Mucosa of descending colon (tissue), 3 donors: ENCODE results near the gene CAPZB. TPM values are rescaled to one million over a fixed set of nuclear protein-coding genes. Genes with fewer than 3 reads are reported as not detected.

Experiments
- ATAC-seq: fragments of 200-7000 bp; cut with Tn5 transposase; one replicate; pipeline ENCODE4 v1.9.1; 2020; ENCODE audit warnings: mild to moderate bottlenecking, moderate library complexity
- DNase-seq, 3 donors: peaks; one replicate each; pipeline ENCODE4 v3.0.0-alpha.2; 2020
- H3K36me3 ChIP-seq: fragments of 200-600 bp; one replicate; pipeline ENCODE4 v1.8.0; 2021; ENCODE audit warnings: low read depth, mild to moderate bottlenecking
- H3K4me1 ChIP-seq: fragments of 200-600 bp; one replicate; pipeline ENCODE4 v1.8.0; 2021; ENCODE audit warnings: low read depth, mild to moderate bottlenecking
- H3K4me3 ChIP-seq: fragments of 200-600 bp; one replicate; pipeline ENCODE4 v1.8.0; 2021; ENCODE audit warnings: mild to moderate bottlenecking
- H3K9me3 ChIP-seq: fragments of 200-600 bp; one replicate; pipeline ENCODE4 v1.8.0; 2021; ENCODE audit warnings: mild to moderate bottlenecking
- CTCF ChIP-seq: fragments of 200-600 bp; IDR thresholded peaks from one replicate; pipeline ENCODE4 v1.8.0; 2022; ENCODE audit warnings: antibody characterized with exemption, mild to moderate bottlenecking
- intact Hi-C, 2 donors: fragments of 100-400 bp; cut with DNase I in 1 of 2; cut with micrococcal nuclease in 1 of 2; formaldehyde crosslinking; loops; one replicate each; pipeline versions ENCODE4 v1.11.0 to v1.11.1; 2022; cut with DNase I, micrococcal nuclease
- total RNA-seq, 3 donors: library from RNA; stranded (reverse); fragmentation: NEBNext Ultra II Directional in 2 of 3; extraction: Animal tissue kit (Norgen Biotek cat#: 25700) in 2 of 3; gene quantifications; one replicate each; pipeline versions ENCODE4 v1.2.1 to v1.2.4, GENCODE V29; 2021 to 2023
- donor health status: DM: no; HTN: no; CAD: no; lungs with moderate emphysema.
- donor health status: DM: no; HTN: no; CAD: no.
- donor health status: DM: no; HTN: yes; CAD: no.

CAPZB gene
- total RNA-seq, 3 donors from 2014 or later = 346 to 393 (median 381) TPM

DNA sequence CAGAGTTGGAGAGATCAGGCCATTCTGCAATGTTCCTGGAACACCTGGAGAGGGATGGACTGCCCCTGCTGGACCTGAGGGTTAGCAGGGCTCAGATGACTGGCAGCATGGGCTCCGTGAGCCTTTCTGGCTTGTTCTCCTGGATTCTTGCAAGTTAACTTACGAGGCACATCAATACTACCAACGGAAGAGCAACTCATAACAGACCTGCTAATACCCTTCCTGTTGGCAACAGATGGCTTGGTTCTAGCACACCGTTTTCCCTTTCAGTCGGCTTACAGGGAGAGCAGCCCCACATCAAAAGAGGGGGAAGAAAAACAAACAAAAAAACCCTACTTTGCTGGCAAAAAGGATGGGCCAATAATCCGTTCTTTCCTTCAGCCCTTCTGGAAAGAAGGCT lies 125.3 kb downstream of the CAPZB start:
- TF ChIP-seq CTCF = no peak
- intact Hi-C loops = no loop called here
- DNase-seq (no peak), ATAC-seq (no peak)
- Histone ChIP-seq H3K9me3 (no peaks in the 10 kb centered on the region), H3K4me1 (no peaks in the 10 kb centered on the region), H3K36me3 (peaks cover 5% of the 10 kb centered on the region), H3K4me3 (no peak overlapping the region)

DNA sequence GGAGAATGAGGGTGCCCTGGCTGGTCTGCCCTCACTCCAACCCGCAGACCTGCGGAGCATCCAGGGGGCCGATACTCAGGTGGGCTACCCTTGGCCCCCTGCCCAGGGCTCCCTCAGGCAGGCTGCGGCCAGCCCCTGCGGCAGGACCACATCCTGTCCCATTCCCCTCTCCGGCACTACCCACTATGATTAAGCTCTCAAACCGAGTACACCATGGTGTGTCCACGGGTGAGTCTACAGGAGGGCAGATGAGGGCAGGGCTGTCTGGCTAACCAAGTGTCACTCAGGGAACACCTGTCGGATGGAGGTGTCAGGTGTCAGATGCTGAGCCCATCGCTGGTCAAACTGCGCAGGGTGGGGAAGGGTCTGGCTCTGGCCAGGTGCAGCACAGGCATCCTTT lies 126.0 kb downstream of the CAPZB start:
- H3K4me1 ChIP-seq = no peaks in the 10 kb centered on the region
- intact Hi-C loops = no loop called here
- DNase-seq (no peak), ATAC-seq (no peak)
- H3K9me3 ChIP-seq = no peaks in the 10 kb centered on the region
- no peak for TF ChIP-seq CTCF
- no peak overlapping the region for H3K4me3 ChIP-seq
- peaks cover 7% of the 10 kb centered on the region for H3K36me3 ChIP-seq

DNA sequence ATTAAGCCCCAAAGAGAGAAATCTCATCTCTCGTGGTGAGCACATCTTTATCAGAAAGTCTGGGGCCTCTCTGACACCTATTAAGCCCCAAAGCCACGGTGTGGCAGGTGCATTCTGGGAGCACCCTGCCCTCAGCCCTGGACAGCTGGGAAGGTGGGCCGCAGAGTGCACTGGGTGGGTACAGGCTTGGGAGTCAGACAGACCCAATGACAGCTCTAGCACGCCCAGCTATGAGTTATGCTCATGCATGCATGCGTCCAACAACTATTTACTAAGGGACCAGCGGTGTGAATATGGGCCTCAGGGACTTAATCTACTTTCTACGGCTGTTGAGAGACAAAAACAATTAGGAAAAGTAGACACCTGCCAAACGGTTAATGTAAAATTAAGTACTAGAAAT lies 126.6 kb downstream of the CAPZB start:
- no peak overlapping the region for H3K4me3 ChIP-seq
- no peak for DNase-seq
- ATAC-seq = no peak
- H3K9me3 ChIP-seq = no peaks in the 10 kb centered on the region
- TF ChIP-seq CTCF = no peak
- no peaks in the 10 kb centered on the region for H3K4me1 ChIP-seq
- peaks cover 7% of the 10 kb centered on the region for H3K36me3 ChIP-seq
- intact Hi-C loops = no loop called here

DNA sequence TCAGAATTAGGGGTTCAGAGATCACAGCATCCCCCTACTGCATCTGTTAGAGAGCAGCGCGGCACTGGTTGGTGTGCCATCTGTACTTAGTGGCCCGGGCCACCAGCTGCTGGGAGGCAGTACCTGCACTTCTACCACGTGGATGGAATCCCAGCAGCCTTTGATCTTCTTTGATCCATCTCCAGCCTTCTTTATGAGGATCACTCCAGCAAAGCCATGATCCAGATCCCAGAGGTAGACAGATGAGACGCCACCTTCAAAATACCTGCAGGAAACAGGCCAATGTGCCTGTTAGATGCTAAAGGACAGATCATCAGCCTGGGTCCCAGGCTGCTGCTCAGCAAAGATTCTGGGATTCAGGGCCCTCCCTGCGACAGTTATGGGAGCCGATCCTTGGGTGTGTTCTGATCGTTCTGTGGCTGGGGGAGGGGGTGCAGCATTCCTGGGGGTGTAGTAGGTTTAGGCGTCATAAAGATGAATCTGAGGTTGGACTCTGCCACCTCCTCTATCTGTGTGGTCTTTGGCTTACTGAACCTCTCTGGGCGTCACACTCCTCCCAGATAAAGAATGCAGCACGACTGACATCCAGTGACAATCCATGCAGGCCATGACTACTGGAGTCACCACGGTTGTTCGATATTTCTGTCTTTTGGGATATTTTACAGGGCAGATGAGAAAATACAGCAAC lies 127.9 kb downstream of the CAPZB start:
- no peak overlapping the region for H3K4me3 ChIP-seq
- no peak for TF ChIP-seq CTCF
- no peaks in the 10 kb centered on the region for H3K9me3 ChIP-seq
- peaks cover 7% of the 10 kb centered on the region for H3K36me3 ChIP-seq
- ATAC-seq (no peak), DNase-seq (no peak)
- intact Hi-C loops = no loop called here
- no peaks in the 10 kb centered on the region for H3K4me1 ChIP-seq

- TF ChIP-seq CTCF = no peak
- ATAC-seq = no peak
Measured at GRCh38 chr1:19356266-19356665, 129.1 kb downstream of the CAPZB start.

More at GRCh38 chr1:19356266-19356665, 129.1 kb downstream of the CAPZB start:
- H3K4me1 ChIP-seq = no peaks in the 10 kb centered on the region
- intact Hi-C loops = no loop called here
- peaks cover 7% of the 10 kb centered on the region for H3K36me3 ChIP-seq
- H3K4me3 ChIP-seq = no peak overlapping the region
- no peaks in the 10 kb centered on the region for H3K9me3 ChIP-seq
- DNase-seq = no peak
